ENCODE data around the gene CYSTM1.

The CYSTM1 gene

GRCh38 chr5:140261403-140262171 is 86.6 kb downstream of the CYSTM1 start:
- DNase-seq = no peak

- no peak for DNase-seq
Measured at GRCh38 chr5:140262221-140262620, 87.2 kb downstream of the CYSTM1 start.

DNA sequence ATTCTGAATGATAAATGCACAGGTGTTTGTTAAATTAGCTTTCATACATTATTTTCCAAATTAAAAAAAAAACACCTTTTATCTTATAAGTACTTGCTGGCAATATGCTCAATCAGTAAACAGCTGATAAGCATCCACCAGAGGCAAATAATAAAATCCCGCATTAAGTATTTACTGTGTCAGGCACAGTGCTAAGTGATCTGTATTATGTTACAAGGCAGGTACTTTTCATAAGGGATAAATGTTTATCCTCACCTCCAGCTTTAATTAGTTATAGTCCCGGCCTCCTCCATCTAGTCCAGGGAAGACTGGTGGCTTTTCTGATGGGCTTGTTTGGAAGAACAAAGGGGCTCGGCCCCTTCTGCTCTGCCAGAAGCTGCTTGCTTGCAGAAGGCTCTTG is 87.9 kb downstream of the CYSTM1 start:
- no peak for DNase-seq

- DNase-seq = no peak
Measured at GRCh38 chr5:140265845-140266244, 90.9 kb downstream of the CYSTM1 start.

DNA sequence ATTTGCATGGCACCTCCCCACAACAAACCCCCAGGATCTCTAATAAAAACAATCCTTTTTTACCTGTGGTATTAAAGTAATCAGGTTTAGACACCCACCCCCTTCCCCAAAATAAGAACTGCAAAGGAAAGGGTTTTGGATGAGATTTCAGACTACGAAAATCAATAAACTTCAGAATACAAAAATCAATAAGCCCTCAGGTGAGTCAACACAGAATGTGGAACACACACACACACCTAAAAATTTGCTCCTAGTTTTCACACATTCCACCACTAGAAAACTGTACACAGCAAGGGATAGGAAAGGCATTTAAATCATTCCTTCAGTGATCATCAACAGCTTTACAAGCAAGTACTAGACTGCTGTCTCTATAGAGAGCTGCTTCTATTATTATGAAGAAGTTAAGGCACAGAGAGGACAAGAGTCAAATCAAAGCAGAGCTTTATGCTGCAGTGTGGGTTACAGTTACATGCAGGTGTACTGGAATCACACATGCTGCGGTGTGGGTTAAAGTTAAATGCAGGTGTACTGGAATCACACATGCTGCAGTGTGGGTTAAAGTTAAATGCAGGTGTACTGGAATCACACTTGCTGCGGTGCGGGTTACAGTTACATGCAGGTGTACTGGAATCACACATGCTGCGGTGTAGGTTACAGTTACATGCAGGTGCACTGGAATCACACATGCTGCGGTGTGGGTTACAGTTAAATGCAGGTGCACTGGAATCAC is 91.6 kb downstream of the CYSTM1 start:
- DNase-seq = no peak

DNA sequence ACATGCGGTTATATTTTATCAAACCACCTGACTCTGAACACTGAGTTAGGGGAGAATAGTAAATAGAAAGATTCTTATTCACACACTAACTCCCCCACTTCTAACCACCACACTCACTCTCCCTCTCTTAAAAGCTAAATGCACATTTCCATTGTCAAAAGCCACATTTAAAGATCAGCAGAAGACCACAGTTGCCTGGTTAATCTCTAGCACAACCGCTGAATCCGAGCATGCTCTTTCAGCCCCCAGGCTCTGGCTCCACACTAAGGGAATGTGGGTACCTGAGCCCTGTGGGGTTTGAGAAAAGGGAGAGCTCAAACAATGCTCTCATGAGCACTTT is 92.2 kb downstream of the CYSTM1 start:
- DNase-seq = no peak

- no peak for DNase-seq
Measured at GRCh38 chr5:140267559-140268018, 92.6 kb downstream of the CYSTM1 start.

GRCh38 chr5:140270008-140270407 is 95.0 kb downstream of the CYSTM1 start:
- DNase-seq = no peak

GRCh38 chr5:140273401-140273877 is 98.5 kb downstream of the CYSTM1 start:
- DNase-seq = no peak

DNA sequence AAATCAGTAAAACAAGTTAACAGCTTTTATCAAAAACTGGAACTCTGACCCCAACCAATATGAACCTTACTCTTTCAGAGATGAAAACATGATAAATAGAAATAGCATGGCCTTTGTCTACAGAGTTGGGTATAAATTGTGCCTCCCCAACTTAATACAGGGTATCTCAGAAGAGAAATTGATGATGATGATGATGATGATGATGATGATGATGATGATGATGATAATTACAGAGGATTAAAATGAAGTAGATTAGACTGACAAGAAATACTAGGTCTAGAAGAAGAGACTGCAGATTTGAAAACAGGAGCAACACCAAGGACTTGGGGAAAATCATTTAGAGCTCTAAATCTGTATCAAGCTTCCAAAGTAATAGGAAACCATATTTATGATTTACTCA is 100.8 kb downstream of the CYSTM1 start:
- no peak for DNase-seq

- DNase-seq = no peak
Measured at GRCh38 chr5:140282266-140282665, 107.3 kb downstream of the CYSTM1 start.

GRCh38 chr5:140284013-140284412 is 109.0 kb downstream of the CYSTM1 start:
- DNase-seq = no peak

- no peak for DNase-seq
Measured at GRCh38 chr5:140286424-140286823, 111.4 kb downstream of the CYSTM1 start.

GRCh38 chr5:140287801-140288521 is 113.0 kb downstream of the CYSTM1 start:
- DNase-seq = no peak

- no peak for DNase-seq
Measured at GRCh38 chr5:140292212-140293036, 117.4 kb downstream of the CYSTM1 start.
